Thoracic aorta endothelial cell (primary cell): Measurements from ENCODE around the gene CNTF. TPM values are rescaled to one million over a fixed set of nuclear protein-coding genes. Genes with fewer than 3 reads are reported as not detected.

Experiments
- total RNA-seq: library from RNA; depleted of rRNA; stranded (reverse); fragments of >200 nt; gene quantifications from 2 replicates; pipeline ENCODE4 v1.2.3, GENCODE V29; 2012

Gene CNTF
- total RNA-seq = 3.3 and 4.0 TPM in 2 replicates

GRCh38 chr11:58622344-58622743 lies at the start of gene CNTF:
TSS of gene CNTF (plus strand) at chr11:58622665. CDS start at chr11:58622753, 88 bp downstream.

GRCh38 chr11:58575377-58576020 lies 47.0 kb upstream of the CNTF start, which contains the start of gene LPXN:
TSS of gene LPXN (minus strand) at chr11:58575856. CDS start at chr11:58575772, 84 bp downstream.

GRCh38 chr11:58578635-58579191 lies 43.8 kb upstream of the CNTF start, which contains the start of gene ZFP91:
TSS of gene ZFP91 (plus strand) at chr11:58579063. CDS start at chr11:58579282, 219 bp downstream.

Other genes with a start within 250 kb of the CNTF start
- not detected in 2 replicates for gene OR5B3, start 215.8 kb upstream of the CNTF start, total RNA-seq
- gene OR5B2, start 194.5 kb upstream of the CNTF start, total RNA-seq = not detected in 2 replicates
- not detected in 2 replicates for gene OR5B12, start 180.4 kb upstream of the CNTF start, total RNA-seq
- gene OR5B21, start 114.6 kb upstream of the CNTF start, total RNA-seq = not detected in 2 replicates
- 4.9 and 8.4 TPM in 2 replicates for gene LPXN, start 46.8 kb upstream of the CNTF start, total RNA-seq
- 73.7 and 83.9 TPM in 2 replicates for gene ZFP91, start 43.6 kb upstream of the CNTF start, total RNA-seq
- not detected in 2 replicates for gene GLYAT, start 109.3 kb downstream of the CNTF start, total RNA-seq
- gene GLYATL2, start 222.0 kb downstream of the CNTF start, total RNA-seq = not detected in 2 replicates